Psoas muscle (tissue), 8 donors: ENCODE data around the gene SH3GL3. TPM values are rescaled to one million over a fixed set of nuclear protein-coding genes. Genes with fewer than 3 reads are reported as not detected.
A peak's percentile ranks its signal among the peaks of the same experiment; 100 is the strongest.

ENCODE experiments used
- ATAC-seq, 4 donors: fragments of 200-7000 bp; cut with Tn5 transposase; one replicate each; pipeline ENCODE4 v1.9.1; 2020; ENCODE audit warnings: moderate library complexity in 3 of 4, mild to moderate bottlenecking in 2 of 4
- DNase-seq, 2 donors: peaks; one replicate each; pipeline ENCODE4 v3.0.0-alpha.2; 2020
- H3K27ac ChIP-seq: fragments of 200-600 bp; one replicate; pipeline ENCODE4 v1.8.0; 2022
- H3K27me3 ChIP-seq, 3 donors: fragments of 200-600 bp in 1 of 3; one replicate each; pipeline versions ENCODE4 v1.6.1 to v1.8.0; 2013 to 2022; ENCODE audit warnings: low read length in 2 of 3, mild to moderate bottlenecking in 2 of 3, moderate library complexity in 1 of 3; ENCODE audit not compliant: insufficient read depth in 3 of 3
- H3K36me3 ChIP-seq, 2 donors: fragments of 200-600 bp in 1 of 2; one replicate each; pipeline versions ENCODE4 v1.6.1 to v1.8.0; 2013 to 2022; ENCODE audit warnings: low read depth in 1 of 2, mild to moderate bottlenecking in 1 of 2, moderate library complexity in 1 of 2; ENCODE audit not compliant: insufficient read depth in 1 of 2
- H3K4me1 ChIP-seq: fragments of 200-600 bp; one replicate; pipeline ENCODE4 v1.8.0; 2022
- H3K4me3 ChIP-seq: fragments of 200-600 bp; one replicate; pipeline ENCODE4 v1.8.0; 2022; ENCODE audit warnings: mild to moderate bottlenecking
- H3K9me3 ChIP-seq: fragments of 200-600 bp; one replicate; pipeline ENCODE4 v1.8.0; 2022
- WGBS, 3 donors: extraction: QIAGEN DNeasy Blood & Tissue Kit; methylation state at CpG; one replicate each; pipeline versions ENCODE4 v1.1.6 to v1.1.7; 2013; 5-methylcytosine and 5-hydroxymethylcytosine counted together
- intact Hi-C, 2 donors: fragments of 100-400 bp; cut with DNase I; formaldehyde crosslinking; loops; one replicate each; pipeline versions ENCODE4 v1.11.0 to v1.14.2; 2022
- polyA plus RNA-seq, 3 donors: library from polyadenylated mRNA; stranded (reverse); fragments of 200-250 nt; gene quantifications; one replicate each; pipeline ENCODE4 v1.2.3, GENCODE V29; 2013
- total RNA-seq, 4 donors: library from RNA; stranded (reverse); fragmentation: NEBNext Ultra II Directional in 2 of 4; extraction: Animal tissue kit (Norgen Biotek cat#: 25700) in 2 of 4; gene quantifications; one replicate each; pipeline versions ENCODE4 v1.2.1 to v1.2.4, GENCODE V29; 2021 to 2023
- TF ChIP-seq, protein P1 (sequence below): fragments of 200-600 bp; IDR thresholded peaks from one replicate; pipeline ENCODE4 v1.8.0; 2022; ENCODE audit warnings: antibody characterized with exemption
- donor health status: healthy with polysubstance abuse.
- donor health status: DM: no; HTN: no; CAD: no; lungs with moderate emphysema.
- donor health status: Bipolar disorder and iron deficiency.
- donor health status: healthy.
- donor health status: DM: yes; HTN: yes; CAD: no.
- donor health status: DM: no; HTN: no; CAD: no.
- donor health status: DM: no; HTN: no; CAD: no.
- donor health status: DM: yes; HTN: yes; CAD: no.

SH3GL3 gene
- total and polyA plus RNA-seq, 7 donors = 0.05 TPM; not detected in 6

DNA sequence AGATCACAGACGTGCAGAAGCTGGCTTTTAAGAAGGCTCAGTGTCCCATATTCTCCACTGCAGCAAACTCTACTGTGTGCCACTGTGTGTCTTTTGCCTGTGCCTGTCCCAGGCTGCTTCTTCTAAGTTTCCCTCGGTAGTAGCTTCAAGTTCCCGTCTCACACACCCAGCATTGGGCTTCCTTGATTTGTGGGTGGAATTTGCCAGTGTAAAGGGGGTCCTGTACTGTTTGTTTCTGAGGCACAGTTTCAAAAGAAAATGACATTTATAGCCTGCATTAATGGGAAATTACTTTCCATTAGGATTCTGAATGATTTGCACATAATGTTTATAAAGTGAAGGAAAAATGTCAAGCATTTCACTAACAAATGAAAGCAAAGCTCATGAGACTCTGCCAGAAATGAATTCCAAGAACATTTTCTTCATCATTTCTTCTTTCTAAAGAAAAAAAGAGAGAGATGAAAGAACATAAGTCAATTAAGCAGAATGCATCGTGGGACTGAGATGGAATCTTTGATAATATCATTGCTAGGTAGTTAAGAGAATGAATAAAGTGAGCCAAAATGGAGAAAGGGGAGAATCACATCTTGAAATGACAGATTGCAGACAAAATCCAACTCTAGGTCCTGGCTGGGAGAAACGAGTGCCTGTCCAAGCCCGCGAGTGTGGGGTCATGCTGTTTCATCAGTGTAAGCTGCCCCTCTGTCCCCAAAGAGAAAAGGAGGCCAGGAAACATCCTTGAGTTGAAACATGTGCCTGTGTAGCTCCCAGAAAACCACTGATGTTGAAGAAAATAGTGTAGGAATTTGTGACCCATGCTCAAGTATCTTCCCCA lies 158.2 kb downstream of the SH3GL3 start:
- TF ChIP-seq, protein P1, sequence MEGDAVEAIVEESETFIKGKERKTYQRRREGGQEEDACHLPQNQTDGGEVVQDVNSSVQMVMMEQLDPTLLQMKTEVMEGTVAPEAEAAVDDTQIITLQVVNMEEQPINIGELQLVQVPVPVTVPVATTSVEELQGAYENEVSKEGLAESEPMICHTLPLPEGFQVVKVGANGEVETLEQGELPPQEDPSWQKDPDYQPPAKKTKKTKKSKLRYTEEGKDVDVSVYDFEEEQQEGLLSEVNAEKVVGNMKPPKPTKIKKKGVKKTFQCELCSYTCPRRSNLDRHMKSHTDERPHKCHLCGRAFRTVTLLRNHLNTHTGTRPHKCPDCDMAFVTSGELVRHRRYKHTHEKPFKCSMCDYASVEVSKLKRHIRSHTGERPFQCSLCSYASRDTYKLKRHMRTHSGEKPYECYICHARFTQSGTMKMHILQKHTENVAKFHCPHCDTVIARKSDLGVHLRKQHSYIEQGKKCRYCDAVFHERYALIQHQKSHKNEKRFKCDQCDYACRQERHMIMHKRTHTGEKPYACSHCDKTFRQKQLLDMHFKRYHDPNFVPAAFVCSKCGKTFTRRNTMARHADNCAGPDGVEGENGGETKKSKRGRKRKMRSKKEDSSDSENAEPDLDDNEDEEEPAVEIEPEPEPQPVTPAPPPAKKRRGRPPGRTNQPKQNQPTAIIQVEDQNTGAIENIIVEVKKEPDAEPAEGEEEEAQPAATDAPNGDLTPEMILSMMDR = no peak
- DNase-seq = peak; percentile 57 to 61
- H3K9me3 ChIP-seq = peaks cover 6% of the 10 kb centered on the region
- H3K4me3 ChIP-seq = no peak overlapping the region
- ATAC-seq = no peak
- no peaks in the 10 kb centered on the region for H3K4me1 ChIP-seq
- intact Hi-C loops = no loop called here
- no peaks in the 10 kb centered on the region for H3K27me3 ChIP-seq
- no peaks in the 10 kb centered on the region for H3K36me3 ChIP-seq
- 24 to 27% (median 26%) methylated on average over 7 of the region's 7 CpGs for WGBS, 3 donors
- H3K27ac ChIP-seq = no peak overlapping the region

DNA sequence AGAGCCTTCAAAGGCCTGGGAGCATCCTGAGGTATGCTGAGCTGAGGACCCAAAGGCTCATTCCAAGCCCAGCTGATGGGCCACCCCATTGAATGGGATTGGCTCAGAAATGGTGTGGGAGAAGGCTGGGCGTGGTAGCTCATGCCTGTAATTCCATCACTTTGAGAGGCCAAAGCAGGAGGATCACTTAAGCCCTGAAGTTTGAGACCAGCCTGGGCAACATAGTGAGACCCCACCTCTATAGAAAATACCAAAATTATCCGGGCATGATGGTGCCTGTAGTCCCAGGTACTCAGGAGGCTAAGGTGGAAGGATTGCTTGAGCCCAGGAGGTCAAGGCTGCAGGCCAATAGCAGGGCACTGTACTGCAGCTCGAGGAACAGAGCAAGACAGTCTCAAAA lies 163.0 kb downstream of the SH3GL3 start:
- no peak for DNase-seq
- Histone ChIP-seq H3K9me3 (no peaks in the 10 kb centered on the region), H3K4me1 (no peaks in the 10 kb centered on the region), H3K27me3 (peaks cover 0 to 4% (median 0%) of the 10 kb centered on the region in 3 donors), H3K36me3 (no peaks in the 10 kb centered on the region), H3K27ac (no peak overlapping the region), H3K4me3 (no peak overlapping the region)
- intact Hi-C loops = no loop called here
- TF ChIP-seq, protein P1 = no peak
- ATAC-seq = no peak
- 78 to 86% (median 85%) methylated on average over 3 of the region's 3 CpGs for WGBS, 3 donors

DNA sequence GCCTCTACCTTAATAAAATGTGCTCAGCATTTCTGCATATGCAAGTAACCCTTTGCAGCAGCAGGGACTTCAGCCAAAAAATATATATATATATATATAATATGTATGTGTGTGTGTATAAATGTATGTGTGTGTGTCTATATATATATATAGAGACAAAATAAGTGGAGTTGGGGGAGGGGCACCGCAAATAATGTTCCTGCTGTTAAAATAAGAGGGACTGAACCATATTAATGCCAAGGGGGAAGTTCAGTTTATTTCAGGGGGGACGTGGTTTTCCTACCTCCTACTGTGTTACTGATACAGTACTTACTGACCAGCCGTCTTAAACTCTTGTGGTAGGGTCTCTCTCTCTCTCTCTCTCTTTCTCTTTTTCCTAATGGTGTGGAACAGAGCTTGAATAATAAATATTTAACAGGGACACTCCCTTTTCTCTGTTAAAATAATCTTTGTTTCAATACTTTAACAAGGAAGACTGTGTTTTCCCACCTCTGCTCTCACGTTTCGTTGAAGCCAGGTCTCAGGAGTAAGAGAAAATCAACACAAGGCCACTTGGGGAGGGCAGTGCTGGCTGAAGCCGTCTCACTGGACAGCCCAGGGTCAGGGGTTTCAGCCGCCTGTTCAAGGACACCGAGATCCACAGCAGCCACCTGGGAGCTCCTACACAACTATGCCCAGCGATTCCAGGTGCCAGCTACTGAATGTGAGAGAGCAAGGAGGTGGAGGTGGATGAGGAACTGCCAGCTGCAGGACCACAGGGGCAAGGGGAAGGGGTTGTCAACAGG lies 164.0 kb downstream of the SH3GL3 start:
- TF ChIP-seq, protein P1 = no peak
- H3K9me3 ChIP-seq = no peaks in the 10 kb centered on the region
- 73 to 79% (median 78%) methylated on average over 9 of the region's 9 CpGs for WGBS, 3 donors
- no peak overlapping the region for H3K4me3 ChIP-seq
- intact Hi-C loops = no loop called here
- H3K36me3 ChIP-seq = no peaks in the 10 kb centered on the region
- no peak for DNase-seq
- no peak overlapping the region for H3K27ac ChIP-seq
- H3K27me3 ChIP-seq = peaks cover 0 to 4% (median 0%) of the 10 kb centered on the region in 3 donors
- H3K4me1 ChIP-seq = no peaks in the 10 kb centered on the region
- ATAC-seq = no peak

DNA sequence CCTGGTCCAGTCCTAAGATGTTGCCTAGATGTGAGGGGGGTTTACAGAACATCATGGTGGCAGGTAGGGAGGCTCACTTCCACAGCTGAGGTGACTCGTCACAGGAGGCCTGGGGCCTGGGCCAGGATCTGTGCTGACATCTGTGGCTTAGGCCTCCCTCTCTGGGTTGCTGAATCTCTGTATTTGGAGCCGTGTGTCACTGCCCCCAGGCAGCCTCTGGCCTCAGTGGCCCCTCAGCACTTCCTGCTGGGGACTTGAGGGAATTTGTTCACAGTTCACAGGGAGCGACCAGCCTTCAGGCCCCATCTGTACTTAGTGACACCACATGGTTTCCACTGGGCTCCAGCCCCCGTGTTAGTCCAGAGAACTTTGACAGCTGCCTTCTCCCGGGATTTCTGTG lies 165.1 kb downstream of the SH3GL3 start:
- H3K27ac ChIP-seq = no peak overlapping the region
- H3K4me1 ChIP-seq = no peaks in the 10 kb centered on the region
- TF ChIP-seq, protein P1 = no peak
- H3K4me3 ChIP-seq = no peak overlapping the region
- peaks cover 0 to 4% (median 0%) of the 10 kb centered on the region in 3 donors for H3K27me3 ChIP-seq
- WGBS, 3 donors = 59 to 79% (median 68%) methylated on average over 5 of the region's 5 CpGs
- DNase-seq = peak in 1 of 2 donors; percentile 49
- H3K36me3 ChIP-seq = no peaks in the 10 kb centered on the region
- H3K9me3 ChIP-seq = no peaks in the 10 kb centered on the region
- ATAC-seq = no peak
- intact Hi-C loops = no loop called here
